ENCODE data around the gene HEATR5A.

DNA sequence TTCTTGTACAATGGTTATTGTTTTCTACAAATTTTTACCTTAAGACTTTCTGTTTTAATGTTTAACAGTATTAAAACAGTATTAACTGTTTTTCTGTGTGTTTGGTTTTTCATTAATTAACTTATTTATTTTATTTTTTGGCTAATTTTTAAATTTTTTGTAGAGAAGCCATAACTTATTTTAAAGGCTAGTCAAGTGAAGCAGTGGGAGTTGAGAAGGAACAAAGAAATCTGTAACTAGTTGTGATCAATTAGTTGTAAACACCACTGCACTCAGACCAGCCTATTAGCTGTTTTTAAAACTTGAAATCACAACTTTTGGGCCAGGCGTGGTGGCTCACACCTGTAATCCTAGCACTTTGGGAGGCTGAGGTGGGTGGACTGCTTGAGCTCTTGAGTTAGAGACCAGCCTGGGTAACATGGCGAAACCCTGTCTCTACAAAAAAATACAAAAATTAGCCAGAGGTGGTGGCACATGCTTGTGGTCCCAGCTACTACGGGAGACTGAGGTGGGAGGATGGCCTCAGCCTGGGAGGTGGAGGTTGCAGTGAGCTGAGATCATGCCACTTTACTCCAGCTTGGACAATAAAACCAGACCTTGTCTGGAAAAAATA is 161.8 kb downstream of the HEATR5A start:
- no peak for TF ChIP-seq CTCF (IDR thresholded peaks at IDR 0.05)
- no peak for TF ChIP-seq RFX5 (IDR thresholded peaks at IDR 0.05)
- no peak for TF ChIP-seq JUN (IDR thresholded peaks at IDR 0.05)
- no peak for TF ChIP-seq ZSCAN20 (CRISPR knock-in tag; IDR thresholded peaks at IDR 0.05)
- no peak for TF ChIP-seq POLR2A (IDR thresholded peaks at IDR 0.05; ENCODE audit: low read length)
